ENCODE measurements around the gene IKZF4.

DNA sequence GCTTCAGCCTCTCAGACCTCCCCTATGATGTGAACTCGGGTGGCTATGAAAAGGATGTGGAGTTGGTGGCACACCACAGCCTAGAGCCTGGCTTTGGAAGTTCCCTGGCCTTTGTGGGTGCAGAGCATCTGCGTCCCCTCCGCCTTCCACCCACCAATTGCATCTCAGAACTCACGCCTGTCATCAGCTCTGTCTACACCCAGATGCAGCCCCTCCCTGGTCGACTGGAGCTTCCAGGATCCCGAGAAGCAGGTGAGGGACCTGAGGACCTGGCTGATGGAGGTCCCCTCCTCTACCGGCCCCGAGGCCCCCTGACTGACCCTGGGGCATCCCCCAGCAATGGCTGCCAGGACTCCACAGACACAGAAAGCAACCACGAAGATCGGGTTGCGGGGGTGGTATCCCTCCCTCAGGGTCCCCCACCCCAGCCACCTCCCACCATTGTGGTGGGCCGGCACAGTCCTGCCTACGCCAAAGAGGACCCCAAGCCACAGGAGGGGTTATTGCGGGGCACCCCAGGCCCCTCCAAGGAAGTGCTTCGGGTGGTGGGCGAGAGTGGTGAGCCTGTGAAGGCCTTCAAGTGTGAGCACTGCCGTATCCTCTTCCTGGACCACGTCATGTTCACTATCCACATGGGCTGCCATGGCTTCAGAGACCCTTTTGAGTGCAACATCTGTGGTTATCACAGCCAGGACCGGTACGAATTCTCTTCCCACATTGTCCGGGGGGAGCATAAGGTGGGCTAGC, 13.9 kb downstream of the IKZF4 start:
- no peak for TF ChIP-seq POLR2A (IDR thresholded peaks at IDR 0.05; ENCODE audit: low read length)
- no peak for TF ChIP-seq GATA1 (IDR thresholded peaks at IDR 0.05; ENCODE audit: low read depth, low read length)
